ENCODE data around the gene RIPOR3. TPM values are rescaled to one million over a fixed set of nuclear protein-coding genes. Genes with fewer than 3 reads are reported as not detected.

The RIPOR3 gene
- 14.6 TPM for total RNA-seq
- 10.5 TPM for polyA plus RNA-seq (ENCODE audit: insufficient read depth, low read depth, low replicate concordance)
- long read RNA-seq, donor 1: 0 reads
- long read RNA-seq, donor 2: 0 reads
- long read RNA-seq, donor 3: 0 reads
- long read RNA-seq, donor 4: 0 reads
- long read RNA-seq, donor 5: 0 reads
- long read RNA-seq, donor 6: 0 reads
- long read RNA-seq, donor 7, full-length matches to known transcripts: 3 of 21 reads
- long read RNA-seq, donor 7, partial matches to known transcripts: 5 of 21 reads
- long read RNA-seq, donor 7, other reads (novel, unspliced or antisense): 13 of 21 reads
- long read RNA-seq, donor 8: 0 reads
- long read RNA-seq, donor 9: 0 reads
- long read RNA-seq, donor 10: 0 reads

DNA sequence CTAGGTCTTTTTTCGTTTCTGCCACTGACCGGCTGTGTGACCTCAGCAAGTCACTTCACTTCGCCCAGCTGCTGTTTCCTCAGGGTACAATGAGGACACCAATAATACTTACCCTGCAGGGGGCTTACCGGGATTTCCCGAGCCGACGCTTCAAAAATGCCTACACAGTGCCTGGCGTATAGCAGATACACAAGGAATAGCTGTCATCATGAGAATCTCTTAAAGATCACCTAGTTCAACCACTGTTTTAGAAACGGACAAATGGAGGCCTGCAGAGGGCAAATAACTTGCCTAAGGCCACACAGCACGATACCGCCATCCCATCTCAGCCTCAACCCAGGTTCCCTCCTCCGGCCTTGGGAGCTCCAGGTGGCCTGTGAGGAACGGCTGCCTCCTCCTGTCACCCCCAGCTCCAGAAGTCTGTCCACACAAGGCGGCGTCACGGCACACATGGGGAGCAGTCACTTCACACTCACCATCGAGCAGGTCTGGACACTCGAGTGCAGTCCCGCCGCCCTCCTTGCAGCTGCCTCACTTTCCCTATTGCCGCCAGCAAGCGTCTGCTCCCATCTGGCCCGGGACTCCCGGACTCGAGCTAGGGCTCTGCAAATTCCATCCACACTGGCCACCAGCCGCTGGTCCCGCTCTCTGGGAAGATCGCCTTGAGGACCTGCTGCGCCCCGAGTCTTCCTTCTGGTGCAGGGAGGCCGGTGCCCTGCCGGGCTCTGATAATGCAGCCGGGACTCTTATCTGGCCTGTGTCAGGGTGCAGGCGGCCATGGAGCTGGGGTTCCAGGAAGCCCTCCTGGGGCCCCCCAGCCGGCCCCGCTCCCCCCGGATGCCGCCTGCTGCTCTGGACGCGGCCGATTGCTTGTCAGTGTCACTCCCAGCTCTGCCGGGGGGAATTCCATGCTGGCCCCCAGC, at the start of gene RIPOR3:
Gene RIPOR3 (minus strand): TSS at position 893 of the 923 bp plus-strand sequence. CDS start 414 bp downstream, at position 479.
- DNase-seq (peak in 2 of 5 donors; percentile 49 to 84), FAIRE-seq (no peak)
- H3K4me3 ChIP-seq (ENCODE audit: low read length in 3 of 3): peak within 1 kb of the TSS; percentile 41 to 56 (median 52)
- H3K9ac ChIP-seq (ENCODE audit: low read length in 3 of 3): peak within 1 kb of the TSS in 1 of 3 donors; percentile 56
- no peaks in the 10 kb centered on the region for H3K9me3 ChIP-seq (ENCODE audit: control insufficient read depth in 2 of 3, insufficient read depth in 1 of 3, low read length in 3 of 3)
- H3K27me3 ChIP-seq (ENCODE audit: control insufficient read depth, insufficient read depth, low read length): no peaks in the 10 kb centered on the region
- intact Hi-C loops (cut with DNase I): no loop called here
- TF ChIP-seq CTCF (IDR thresholded peaks at IDR 0.05; ENCODE audit: borderline replicate concordance, extremely low read depth, insufficient read depth): no peak
- peaks cover 0 to 14% (median 0%) of the 10 kb centered on the region in 3 donors for H3K4me1 ChIP-seq (ENCODE audit: control insufficient read depth in 2 of 3, insufficient read depth in 2 of 3, low read depth in 1 of 3, low read length in 3 of 3)
- H3K27ac ChIP-seq (ENCODE audit: low read depth in 2 of 2, low read length in 2 of 2): peak within 1 kb of the TSS; percentile 34 to 70
- no peaks in the 10 kb centered on the region for H3K36me3 ChIP-seq (ENCODE audit: control insufficient read depth in 2 of 3, insufficient read depth in 3 of 3, low read length in 3 of 3)

DNA sequence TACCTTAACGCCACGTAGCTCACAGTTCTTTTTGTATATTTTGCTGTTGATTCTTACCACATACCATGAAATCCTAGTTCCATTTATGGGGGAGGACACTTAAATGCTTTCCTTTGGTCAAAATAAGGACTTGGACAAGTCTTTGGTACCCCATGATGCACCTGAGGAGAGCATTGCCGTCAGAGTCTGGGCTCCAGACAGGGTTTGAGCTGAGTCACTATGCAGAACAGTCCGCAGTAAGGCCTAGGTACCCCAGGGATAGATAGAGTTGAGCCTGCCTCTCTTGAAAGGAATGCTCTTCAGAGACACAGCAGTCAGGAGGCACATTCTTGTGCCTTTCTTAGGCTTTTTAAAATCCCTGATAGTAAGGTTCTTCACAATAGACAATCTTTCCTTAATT, 46.0 kb upstream of the RIPOR3 start:
- H3K9ac ChIP-seq (ENCODE audit: low read length in 3 of 3): peak overlapping the region in 1 of 3 donors; percentile 44
- H3K4me1 ChIP-seq (ENCODE audit: control insufficient read depth in 2 of 3, insufficient read depth in 2 of 3, low read depth in 1 of 3, low read length in 3 of 3): peaks cover 0 to 29% (median 17%) of the 10 kb centered on the region in 3 donors
- intact Hi-C loops (cut with DNase I): no loop called here
- H3K4me3 ChIP-seq (ENCODE audit: low read length in 3 of 3): peak overlapping the region in 2 of 3 donors; percentile 42 to 95
- FAIRE-seq (no peak), DNase-seq (peak in 1 of 5 donors; percentile 9)
- H3K36me3 ChIP-seq (ENCODE audit: control insufficient read depth in 2 of 3, insufficient read depth in 3 of 3, low read length in 3 of 3): peaks cover 0 to 21% (median 3%) of the 10 kb centered on the region in 3 donors
- no peaks in the 10 kb centered on the region for H3K9me3 ChIP-seq (ENCODE audit: control insufficient read depth in 2 of 3, insufficient read depth in 1 of 3, low read length in 3 of 3)
- no peaks in the 10 kb centered on the region for H3K27me3 ChIP-seq (ENCODE audit: control insufficient read depth, insufficient read depth, low read length)
- no peak for TF ChIP-seq CTCF (IDR thresholded peaks at IDR 0.05; ENCODE audit: borderline replicate concordance, extremely low read depth, insufficient read depth)
- peak overlapping the region in 1 of 2 donors; percentile 59 for H3K27ac ChIP-seq (ENCODE audit: low read depth in 2 of 2, low read length in 2 of 2)

DNA sequence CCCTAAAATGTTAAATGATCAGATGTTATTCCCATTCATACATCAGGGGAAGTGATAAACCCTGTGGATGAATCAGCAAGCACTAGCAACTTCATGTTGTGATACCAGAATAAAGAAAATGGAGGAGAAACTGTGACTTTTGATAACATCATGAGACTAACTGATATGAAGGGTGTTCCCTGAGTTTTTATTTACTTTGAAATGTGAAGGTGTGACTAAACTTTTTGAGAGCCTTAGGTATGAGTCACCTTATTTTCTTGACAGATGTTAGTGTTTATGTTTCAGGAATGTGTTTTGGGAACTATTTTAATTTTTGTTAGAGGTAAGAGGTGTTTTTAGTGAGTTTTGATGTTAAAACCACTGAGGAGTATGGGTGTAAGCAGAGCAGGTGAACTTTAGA, 44.5 kb upstream of the RIPOR3 start:
- H3K9me3 ChIP-seq (ENCODE audit: control insufficient read depth in 2 of 3, insufficient read depth in 1 of 3, low read length in 3 of 3): no peaks in the 10 kb centered on the region
- TF ChIP-seq CTCF (IDR thresholded peaks at IDR 0.05; ENCODE audit: borderline replicate concordance, extremely low read depth, insufficient read depth): no peak
- H3K27ac ChIP-seq (ENCODE audit: low read depth in 2 of 2, low read length in 2 of 2): peak overlapping the region; percentile 46 to 54
- no peak for DNase-seq
- peak overlapping the region in 1 of 3 donors; percentile 65 for H3K9ac ChIP-seq (ENCODE audit: low read length in 3 of 3)
- H3K4me3 ChIP-seq (ENCODE audit: low read length in 3 of 3): peak overlapping the region in 2 of 3 donors; percentile 54 to 95
- H3K27me3 ChIP-seq (ENCODE audit: control insufficient read depth, insufficient read depth, low read length): no peaks in the 10 kb centered on the region
- peaks cover 0 to 23% (median 11%) of the 10 kb centered on the region in 3 donors for H3K4me1 ChIP-seq (ENCODE audit: control insufficient read depth in 2 of 3, insufficient read depth in 2 of 3, low read depth in 1 of 3, low read length in 3 of 3)
- intact Hi-C loops (cut with DNase I): no loop called here
- H3K36me3 ChIP-seq (ENCODE audit: control insufficient read depth in 2 of 3, insufficient read depth in 3 of 3, low read length in 3 of 3): peaks cover 0 to 21% (median 3%) of the 10 kb centered on the region in 3 donors
- FAIRE-seq: no peak

Data from kidney (tissue), 22 donors.